H1 (cell line): Measurements from ENCODE around the gene VSTM4. TPM values are rescaled to one million over a fixed set of nuclear protein-coding genes. Genes with fewer than 3 reads are reported as not detected.

Experiments
- CTCF ChIA-PET: fragments of 300-600 bp; sonication (Branson Sonifier 250); formaldehyde crosslinking; loops from one replicate; lab custom pipeline; 2021; ENCODE audit not compliant: partially characterized antibody; lab: Charles Lee
- POLR2A ChIA-PET: fragments of 300-600 bp; sonication (Branson Sonifier 250); formaldehyde crosslinking; loops from one replicate; lab custom pipeline; 2021; ENCODE audit warnings: inconsistent platforms; ENCODE audit not compliant: partially characterized antibody; lab: Charles Lee
- DNase-seq, 2 experiments: peaks; one replicate each; pipeline versions ENCODE4 v3.0.0 to v3.0.0-alpha.2; 2010 to 2022; ENCODE audit warnings: low spot score in 2 of 2, low read depth in 1 of 2, mixed read lengths in 1 of 2
- FAIRE-seq: peaks from 2 replicates; lab custom pipeline; 2011; peaks lifted over from hg19 to GRCh38; lab: Jason Lieb, UNC
- H2AFZ ChIP-seq: 2 replicates; pipeline ENCODE4 v1.8.1; 2012; ENCODE audit warnings: low read length, inconsistent platforms
- H2AK5ac ChIP-seq: 2 replicates; pipeline ENCODE4 v1.6.1; 2013; ENCODE audit warnings: low read depth, low read length
- H2BK120ac ChIP-seq: replicated peaks from 2 replicates; pipeline ENCODE3; 2013; ENCODE audit warnings: low read depth, low read length, inconsistent platforms
- H2BK12ac ChIP-seq: 2 replicates; pipeline ENCODE4 v1.6.1; 2013; ENCODE audit warnings: low read depth, low read length
- H2BK15ac ChIP-seq: 2 replicates; pipeline ENCODE4 v1.6.1; 2013; ENCODE audit warnings: low read length
- H2BK20ac ChIP-seq: 2 replicates; pipeline ENCODE4 v1.6.1; 2013; ENCODE audit warnings: low read length
- H2BK5ac ChIP-seq: 2 replicates; pipeline ENCODE4 v1.6.1; 2013; ENCODE audit warnings: low read depth, low read length
- H3K14ac ChIP-seq: 2 replicates; pipeline ENCODE4 v1.6.1; 2013; ENCODE audit warnings: inconsistent platforms; ENCODE audit not compliant: insufficient read length
- H3K18ac ChIP-seq: 2 replicates; pipeline ENCODE4 v1.6.1; 2013; ENCODE audit warnings: low read length; ENCODE audit errors: extremely low read depth
- H3K23ac ChIP-seq: 2 replicates; pipeline ENCODE4 v1.6.1; 2013; ENCODE audit warnings: inconsistent platforms; ENCODE audit not compliant: insufficient read length
- H3K23me2 ChIP-seq: 2 replicates; pipeline ENCODE4 v1.6.1; 2013; ENCODE audit warnings: low read depth, low read length
- H3K27ac ChIP-seq: 2 replicates; pipeline ENCODE4 v1.6.1; 2011; ENCODE audit warnings: low read depth, low read length, inconsistent platforms
- H3K27me3 ChIP-seq, 4 experiments: replicated peaks in 1 of 4; 1 replicate in 1 of 4; 2 replicates in 3 of 4; pipeline versions ENCODE4 v1.6.1 to v1.8.1; 2011 to 2013; ENCODE audit warnings: low read length in 3 of 4, mild to moderate bottlenecking in 3 of 4, inconsistent platforms in 2 of 4, mixed read lengths in 2 of 4, moderate library complexity in 1 of 4; ENCODE audit not compliant: control insufficient read depth in 3 of 4, insufficient read depth in 3 of 4; ENCODE audit errors: extremely low read depth in 1 of 4
- H3K36me3 ChIP-seq, 4 experiments: 2 replicates each; pipeline versions ENCODE4 v1.6.1 to v1.8.1; 2011 to 2013; ENCODE audit warnings: mild to moderate bottlenecking in 4 of 4, low read length in 3 of 4, moderate library complexity in 2 of 4, control low read depth in 1 of 4, inconsistent platforms in 1 of 4; ENCODE audit not compliant: insufficient read depth in 4 of 4, control insufficient read depth in 2 of 4
- H3K4ac ChIP-seq: replicated peaks from 2 replicates; pipeline ENCODE3; 2013; ENCODE audit warnings: low read length, low read depth, mixed read lengths, inconsistent platforms; ENCODE audit not compliant: insufficient read length
- H3K4me1 ChIP-seq, 4 experiments: replicated peaks in 1 of 4; 1 replicate in 1 of 4; 2 replicates in 3 of 4; pipeline versions ENCODE4 v1.6.1 to v1.8.1; 2011 to 2013; ENCODE audit warnings: low read length in 3 of 4, inconsistent platforms in 2 of 4, mixed read lengths in 1 of 4; ENCODE audit not compliant: insufficient read depth in 4 of 4, control insufficient read depth in 3 of 4
- H3K4me2 ChIP-seq, 2 experiments: 2 replicates each; pipeline versions ENCODE4 v1.6.1 to v1.8.1; 2011 to 2013; ENCODE audit warnings: low read depth in 2 of 2, low read length in 2 of 2, control low read depth in 1 of 2, inconsistent platforms in 1 of 2, mild to moderate bottlenecking in 1 of 2; ENCODE audit not compliant: insufficient read depth in 1 of 2
- H3K4me3 ChIP-seq, 4 experiments: fragments of 200-600, 300-600 bp in 1 of 4; sonication (generic), shearing (Covaris generic), sonication (Bioruptor Twin) in 1 of 4; 2 replicates each; pipeline versions ENCODE4 v1.5.1 to v1.8.1; 2011 to 2016; ENCODE audit warnings: low read length in 4 of 4, low read depth in 3 of 4, control low read depth in 2 of 4, inconsistent platforms in 2 of 4, mild to moderate bottlenecking in 2 of 4, mixed read lengths in 1 of 4, moderate library complexity in 1 of 4; ENCODE audit not compliant: insufficient read depth in 2 of 4; ENCODE audit errors: extremely low read depth in 1 of 4
- H3K56ac ChIP-seq: replicated peaks from 2 replicates; pipeline ENCODE3; 2013; ENCODE audit warnings: low read depth, mild to moderate bottlenecking, mixed read lengths, low read length, inconsistent platforms; ENCODE audit not compliant: insufficient read length
- H3K79me1 ChIP-seq: 2 replicates; pipeline ENCODE4 v1.6.1; 2013; ENCODE audit warnings: low read depth, low read length, control low read depth
- H3K79me2 ChIP-seq, 2 experiments: 2 replicates each; pipeline versions ENCODE4 v1.6.1 to v1.8.1; 2012 to 2013; ENCODE audit warnings: low read length in 2 of 2, mild to moderate bottlenecking in 2 of 2, inconsistent platforms in 1 of 2; ENCODE audit not compliant: insufficient read depth in 2 of 2, control insufficient read depth in 1 of 2
- H3K9ac ChIP-seq, 4 experiments: replicated peaks in 1 of 4; 1 replicate in 1 of 4; 2 replicates in 3 of 4; pipeline versions ENCODE4 v1.6.1 to v1.8.1; 2011 to 2013; ENCODE audit warnings: low read depth in 3 of 4, low read length in 3 of 4, control low read depth in 2 of 4, mild to moderate bottlenecking in 2 of 4, moderate library complexity in 2 of 4, inconsistent platforms in 1 of 4; ENCODE audit errors: extremely low read depth in 1 of 4
- H3K9me3 ChIP-seq, 2 experiments: 2 replicates each; pipeline versions ENCODE4 v1.6.1 to v1.8.1; 2012 to 2013; ENCODE audit warnings: mild to moderate bottlenecking in 2 of 2, moderate library complexity in 2 of 2, control low read depth in 1 of 2, inconsistent platforms in 1 of 2, low read depth in 1 of 2, low read length in 1 of 2, mixed read lengths in 1 of 2; ENCODE audit not compliant: insufficient read depth in 2 of 2
- H4K20me1 ChIP-seq, 2 experiments: replicated peaks in 1 of 2; 2 replicates each; pipeline versions ENCODE3 to v1.8.1; 2011 to 2013; ENCODE audit warnings: inconsistent platforms in 2 of 2, low read length in 2 of 2, mild to moderate bottlenecking in 1 of 2; ENCODE audit not compliant: insufficient read depth in 2 of 2, control insufficient read depth in 1 of 2
- H4K5ac ChIP-seq: 2 replicates; pipeline ENCODE4 v1.6.1; 2013; ENCODE audit warnings: low read length, low read depth, mixed read lengths, inconsistent platforms; ENCODE audit not compliant: insufficient read length
- H4K8ac ChIP-seq: 2 replicates; pipeline ENCODE4 v1.8.0; 2013; ENCODE audit warnings: mild to moderate bottlenecking, moderate library complexity, low read length, inconsistent platforms; ENCODE audit not compliant: insufficient read depth; ENCODE audit errors: extremely low read depth
- H4K91ac ChIP-seq: replicated peaks from 2 replicates; pipeline ENCODE3; 2013; ENCODE audit warnings: low read length, mixed read lengths, inconsistent platforms; ENCODE audit not compliant: insufficient read length
- CEBPB ChIP-seq: IDR thresholded peaks from 2 replicates; pipeline ENCODE4 v1.6.1; 2012; ENCODE audit warnings: low read depth, low read length
- CHD2 ChIP-seq: IDR thresholded peaks from 2 replicates; pipeline ENCODE4 v1.6.1; 2012; ENCODE audit warnings: low read length, improper control_type of control experiment
- EZH2 ChIP-seq: fragments of 200-600 bp; sonication (generic); IDR thresholded peaks from 2 replicates; pipeline ENCODE4 v1.7.1; 2012; ENCODE audit warnings: low read depth, mild to moderate bottlenecking, moderate library complexity, low read length, inconsistent platforms; ENCODE audit not compliant: severe bottlenecking
- GABPA ChIP-seq: IDR thresholded peaks from 2 replicates; pipeline ENCODE4 v1.6.1; 2011; ENCODE audit warnings: mild to moderate bottlenecking, low read length, moderate library complexity, borderline replicate concordance; ENCODE audit not compliant: insufficient read depth
- HDAC2 ChIP-seq, 2 experiments: fragments of 300-600 bp in 1 of 2; sonication (generic) in 1 of 2; IDR thresholded peaks; 2 replicates each; pipeline ENCODE4 v1.6.1; 2011 to 2012; ENCODE audit warnings: low read depth in 2 of 2, low read length in 2 of 2, mild to moderate bottlenecking in 2 of 2, moderate library complexity in 2 of 2, borderline replicate concordance in 1 of 2, inconsistent platforms in 1 of 2
- HDAC6 ChIP-seq: IDR thresholded peaks from one replicate; pipeline ENCODE4 v1.7.1; 2012; ENCODE audit warnings: low read depth, mild to moderate bottlenecking, inconsistent platforms, low read length, moderate library complexity
- POLR2A ChIP-seq, 2 experiments: IDR thresholded peaks; 1 replicate in 1 of 2; 2 replicates in 1 of 2; pipeline ENCODE4 v1.6.1; 2011; ENCODE audit warnings: low read depth in 2 of 2, low read length in 2 of 2, mild to moderate bottlenecking in 2 of 2; ENCODE audit errors: control extremely low read depth in 1 of 2
- POU5F1 ChIP-seq: IDR thresholded peaks from 2 replicates; pipeline ENCODE4 v1.6.1; 2011; ENCODE audit warnings: low read depth, mild to moderate bottlenecking, low read length, moderate library complexity
- SP2 ChIP-seq: IDR thresholded peaks from 2 replicates; pipeline ENCODE4 v1.6.1; 2012; ENCODE audit warnings: mild to moderate bottlenecking, low read length, inconsistent platforms
- SP4 ChIP-seq: IDR thresholded peaks from 2 replicates; pipeline ENCODE4 v1.6.1; 2012; ENCODE audit warnings: low read length, inconsistent platforms
- SRF ChIP-seq: IDR thresholded peaks from 2 replicates; pipeline ENCODE4 v1.6.1; 2011; ENCODE audit warnings: mild to moderate bottlenecking, low read depth, low read length, moderate library complexity
- SUZ12 ChIP-seq: fragments of 200-600 bp; sonication (generic); IDR thresholded peaks from 2 replicates; pipeline ENCODE4 v1.6.1; 2012; ENCODE audit warnings: mild to moderate bottlenecking, inconsistent platforms, low read length, moderate library complexity, mixed read lengths
- TAF1 ChIP-seq: IDR thresholded peaks from 2 replicates; pipeline ENCODE4 v1.6.1; 2011; ENCODE audit warnings: mild to moderate bottlenecking, low read depth, low read length
- TAF7 ChIP-seq: optimal IDR thresholded peaks from 2 replicates; pipeline ENCODE3; 2011; ENCODE audit warnings: low read depth, mild to moderate bottlenecking, inconsistent platforms, low read length, moderate library complexity, borderline replicate concordance
- TEAD4 ChIP-seq: IDR thresholded peaks from 2 replicates; pipeline ENCODE4 v1.6.1; 2012; ENCODE audit warnings: low read depth, low read length, inconsistent platforms, mixed read lengths
- YY1 ChIP-seq: IDR thresholded peaks from 2 replicates; pipeline ENCODE4 v1.6.1; 2011; ENCODE audit warnings: low read depth, mild to moderate bottlenecking, low read length
- ZNF274 ChIP-seq: IDR thresholded peaks from 2 replicates; pipeline ENCODE4 v1.7.0; 2012; ENCODE audit warnings: low read length, borderline replicate concordance; ENCODE audit errors: extremely low read depth
- WGBS, 2 experiments: shearing (Covaris generic) in 1 of 2; methylation state at CpG; one replicate each; pipeline versions ENCODE4 v1.1.6 to v1.1.7; 2013 to 2015; ENCODE audit warnings: low lambda C conversion rate in 2 of 2, mixed read lengths in 2 of 2, inconsistent platforms in 1 of 2, low coverage in 1 of 2, missing lambda C conversion rate in 1 of 2; ENCODE audit not compliant: insufficient replicate concordance in 2 of 2, insufficient coverage in 1 of 2, insufficient read length in 1 of 2; ENCODE audit errors: extremely low coverage in 1 of 2, missing lambda C conversion rate in 1 of 2; 5-methylcytosine and 5-hydroxymethylcytosine counted together
- polyA plus RNA-seq, 7 experiments: library from polyadenylated mRNA; depleted of rRNA in 3 of 7; stranded (reverse) in 5 of 7; unstranded in 2 of 7; fragments of >200 nt in 5 of 7; fragments of 200-250 nt in 2 of 7; gene quantifications; 1 replicate in 5 of 7; 2 replicates in 1 of 7; 4 replicates in 1 of 7; pipeline versions ENCODE4 v1.2.1 to v1.2.3, GENCODE V29; 2011 to 2013; ENCODE audit warnings: missing spikeins in 2 of 7, mixed read lengths in 2 of 7
- total RNA-seq: library from RNA; stranded (reverse); fragmentation: NEBNext Ultra II Directional; extraction: Animal tissue kit (Norgen Biotek cat#: 25700); gene quantifications from 2 replicates; pipeline ENCODE4 v1.2.1, GENCODE V29; 2021

The VSTM4 gene
- total and polyA plus RNA-seq, 2 of the 8 experiments (the other 6 are each of a cell fraction or from before 2014, with no cell fraction given), result 0.48 to 0.73 TPM

- peaks cover 0 to 1% of the 10 kb centered on the region in 2 experiments for H4K20me1 ChIP-seq
- H4K5ac ChIP-seq, result no peak overlapping the region
- H3K9me3 ChIP-seq, result no peaks in the 10 kb centered on the region
- no peak overlapping the region for H3K4ac ChIP-seq
- no peak overlapping the region for H4K91ac ChIP-seq
- no peak overlapping the region for H2BK5ac ChIP-seq
- ChIA-PET POLR2A (no interaction called here), CTCF (interaction anchor here (2.9 kb wide), 1 partner anchor 10 kb away, joined by 7 read pairs; no protein-coding TSS in a partner anchor)
- 58% methylated on average over 3 of the region's 3 CpGs; no CpG with 5 or more reads in 1 of the 2 experiments for WGBS, 2 experiments
- no peak overlapping the region for H2BK120ac ChIP-seq
- no peak overlapping the region for H2AK5ac ChIP-seq
- DNase-seq, result no peak
- H4K8ac ChIP-seq, result no peak overlapping the region
- no peaks in the 10 kb centered on the region for H3K23me2 ChIP-seq
- H3K23ac ChIP-seq, result no peak overlapping the region
- H3K56ac ChIP-seq, result no peak overlapping the region
- no peak overlapping the region for H2BK15ac ChIP-seq
- H3K79me2 ChIP-seq, result no peaks in the 10 kb centered on the region
- no peak overlapping the region for H2AFZ ChIP-seq
- no peak overlapping the region for H3K4me2 ChIP-seq
- no peak overlapping the region for H3K4me3 ChIP-seq
- H3K36me3 ChIP-seq, result no peaks in the 10 kb centered on the region
- no peaks in the 10 kb centered on the region for H3K27me3 ChIP-seq
- no peaks in the 10 kb centered on the region for H3K4me1 ChIP-seq
- FAIRE-seq, result no peak
- H3K27ac ChIP-seq, result no peak overlapping the region
- no peaks in the 10 kb centered on the region for H3K79me1 ChIP-seq
- TF ChIP-seq CHD2 (no peak), TAF1 (no peak), HDAC2 (IDR thresholded peaks at IDR 0.05; ENCODE audit: borderline replicate concordance in 1 of 2, low read depth in 2 of 2, low read length in 2 of 2) (no peak), POU5F1 (no peak), TEAD4 (no peak), SUZ12 (no peak), GABPA (no peak), POLR2A (IDR thresholded peaks at IDR 0.05; ENCODE audit: control extremely low read depth in 1 of 2, low read depth in 2 of 2, low read length in 2 of 2) (no peak), CEBPB (no peak), YY1 (no peak), ZNF274 (no peak), TAF7 (no peak), EZH2 (no peak), HDAC6 (no peak), SRF (no peak), SP2 (no peak), SP4 (no peak)
- H3K18ac ChIP-seq, result no peak overlapping the region
- H2BK20ac ChIP-seq, result no peak overlapping the region
- no peak overlapping the region for H2BK12ac ChIP-seq
- H3K9ac ChIP-seq, result no peak overlapping the region
- H3K14ac ChIP-seq, result no peak overlapping the region
These were observed 119.0 kb downstream of the VSTM4 start for GRCh38 chr10:48996329-48996728.
